Erythroblast (primary cell): Measurements from ENCODE around the gene CFAP54.

Source experiments
- GATA1 ChIP-seq: IDR thresholded peaks from 2 replicates; pipeline ENCODE4 v1.6.1; 2011; ENCODE audit warnings: low read depth, mild to moderate bottlenecking, control low read depth, low read length, moderate library complexity
- POLR2A ChIP-seq: IDR thresholded peaks from 2 replicates; pipeline ENCODE4 v1.6.1; 2011; ENCODE audit warnings: mild to moderate bottlenecking, low read length

DNA sequence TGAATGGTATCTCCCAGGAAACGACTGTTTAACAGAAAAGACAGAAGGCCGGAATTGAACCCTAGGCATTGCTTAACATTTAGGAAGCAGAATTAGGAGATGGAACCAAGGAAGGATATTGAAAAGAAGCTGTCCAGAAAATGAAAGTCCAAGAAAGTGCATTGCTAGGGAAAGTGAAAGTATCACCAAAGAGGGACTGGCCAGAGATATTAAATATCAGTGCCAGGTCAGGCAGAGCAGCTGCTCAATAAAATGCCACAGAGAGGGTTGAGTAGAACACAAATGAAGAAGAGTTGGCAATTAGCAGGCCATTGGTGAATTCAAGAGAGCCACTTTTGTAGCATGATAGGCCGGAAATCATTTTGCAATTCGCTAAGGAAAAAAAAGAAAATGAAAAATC lies 101.6 kb downstream of the CFAP54 start:
- TF ChIP-seq POLR2A (no peak), GATA1 (no peak)
